ENCODE data around the gene GRN. TPM values are rescaled to one million over a fixed set of nuclear protein-coding genes. Genes with fewer than 3 reads are reported as not detected.

The GRN gene
- total and polyA plus RNA-seq, 9 of the 15 experiments (the other 6 are each of a cell fraction or from before 2014, with no cell fraction given), result 5.4 to 75.3 (median 20.7) TPM

DNA sequence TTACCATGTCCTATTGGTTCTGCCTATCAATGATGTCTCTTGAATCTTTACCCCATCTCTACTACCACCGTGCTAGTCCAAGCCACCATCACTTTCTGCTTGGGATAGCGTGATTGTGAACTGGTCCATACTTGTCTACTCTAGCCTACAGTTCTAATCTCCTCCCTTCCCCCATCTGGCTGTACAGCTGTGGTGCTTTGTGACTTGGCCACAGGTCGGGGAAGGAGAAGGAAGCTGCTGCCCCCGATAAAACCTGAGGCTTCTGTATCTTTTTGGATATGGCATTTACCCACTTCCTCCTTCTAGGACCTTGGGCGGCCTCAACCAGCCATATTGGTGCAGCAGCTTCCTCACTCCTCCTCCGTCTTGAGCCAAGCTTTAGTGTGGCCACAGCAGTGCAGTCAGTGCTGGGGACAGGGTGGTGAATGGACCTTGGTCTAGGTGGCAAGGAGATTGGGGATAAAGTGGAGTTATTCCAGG, 44.7 kb downstream of the GRN start (continued):
- TF ChIP-seq ZNF561 (CRISPR knock-in tag; conservative IDR thresholded peaks at IDR 0.05) (no peak), HMG20B (CRISPR knock-in tag; IDR thresholded peaks at IDR 0.05) (no peak), RFX5 (IDR thresholded peaks at IDR 0.05; ENCODE audit: low read depth, low read length) (no peak), ZNF165 (CRISPR knock-in tag; IDR thresholded peaks at IDR 0.05; ENCODE audit: borderline replicate concordance) (no peak), MEF2A (IDR thresholded peaks at IDR 0.05; ENCODE audit: control insufficient read depth, low read depth, low read length) (0 out of 2 replicates have a peak, but pooled peaks have one; percentile 27), ZNF778 (CRISPR knock-in tag; IDR thresholded peaks at IDR 0.05) (no peak), ZBTB40 (IDR thresholded peaks at IDR 0.05) (0 out of 2 replicates have a peak, but pooled peaks have one; percentile 20), ZBTB40 (CRISPR knock-in tag; IDR thresholded peaks at IDR 0.05) (no peak), HDAC2 (IDR thresholded peaks at IDR 0.05) (0 out of 2 replicates have a peak, but pooled peaks have one; percentile 77), ZNF384 (IDR thresholded peaks at IDR 0.05; ENCODE audit: low read depth, low read length) (no peak), ELF1 (tag; IDR thresholded peaks at IDR 0.05) (peak; percentile 66), TEAD2 (tag; IDR thresholded peaks at IDR 0.05) (no peak)
- TF ChIP-seq, protein P1, sequence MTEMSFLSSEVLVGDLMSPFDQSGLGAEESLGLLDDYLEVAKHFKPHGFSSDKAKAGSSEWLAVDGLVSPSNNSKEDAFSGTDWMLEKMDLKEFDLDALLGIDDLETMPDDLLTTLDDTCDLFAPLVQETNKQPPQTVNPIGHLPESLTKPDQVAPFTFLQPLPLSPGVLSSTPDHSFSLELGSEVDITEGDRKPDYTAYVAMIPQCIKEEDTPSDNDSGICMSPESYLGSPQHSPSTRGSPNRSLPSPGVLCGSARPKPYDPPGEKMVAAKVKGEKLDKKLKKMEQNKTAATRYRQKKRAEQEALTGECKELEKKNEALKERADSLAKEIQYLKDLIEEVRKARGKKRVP (CRISPR knock-in tag; IDR thresholded peaks at IDR 0.05), result no peak
- TF ChIP-seq, protein P2, sequence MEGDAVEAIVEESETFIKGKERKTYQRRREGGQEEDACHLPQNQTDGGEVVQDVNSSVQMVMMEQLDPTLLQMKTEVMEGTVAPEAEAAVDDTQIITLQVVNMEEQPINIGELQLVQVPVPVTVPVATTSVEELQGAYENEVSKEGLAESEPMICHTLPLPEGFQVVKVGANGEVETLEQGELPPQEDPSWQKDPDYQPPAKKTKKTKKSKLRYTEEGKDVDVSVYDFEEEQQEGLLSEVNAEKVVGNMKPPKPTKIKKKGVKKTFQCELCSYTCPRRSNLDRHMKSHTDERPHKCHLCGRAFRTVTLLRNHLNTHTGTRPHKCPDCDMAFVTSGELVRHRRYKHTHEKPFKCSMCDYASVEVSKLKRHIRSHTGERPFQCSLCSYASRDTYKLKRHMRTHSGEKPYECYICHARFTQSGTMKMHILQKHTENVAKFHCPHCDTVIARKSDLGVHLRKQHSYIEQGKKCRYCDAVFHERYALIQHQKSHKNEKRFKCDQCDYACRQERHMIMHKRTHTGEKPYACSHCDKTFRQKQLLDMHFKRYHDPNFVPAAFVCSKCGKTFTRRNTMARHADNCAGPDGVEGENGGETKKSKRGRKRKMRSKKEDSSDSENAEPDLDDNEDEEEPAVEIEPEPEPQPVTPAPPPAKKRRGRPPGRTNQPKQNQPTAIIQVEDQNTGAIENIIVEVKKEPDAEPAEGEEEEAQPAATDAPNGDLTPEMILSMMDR (IDR thresholded peaks at IDR 0.05 in 2 of 3, conservative IDR thresholded peaks at IDR 0.05 in 1 of 3; ENCODE audit: insufficient read depth in 2 of 3, low read depth in 1 of 3, low read length in 3 of 3), result no peak
- TF ChIP-seq, protein P3, sequence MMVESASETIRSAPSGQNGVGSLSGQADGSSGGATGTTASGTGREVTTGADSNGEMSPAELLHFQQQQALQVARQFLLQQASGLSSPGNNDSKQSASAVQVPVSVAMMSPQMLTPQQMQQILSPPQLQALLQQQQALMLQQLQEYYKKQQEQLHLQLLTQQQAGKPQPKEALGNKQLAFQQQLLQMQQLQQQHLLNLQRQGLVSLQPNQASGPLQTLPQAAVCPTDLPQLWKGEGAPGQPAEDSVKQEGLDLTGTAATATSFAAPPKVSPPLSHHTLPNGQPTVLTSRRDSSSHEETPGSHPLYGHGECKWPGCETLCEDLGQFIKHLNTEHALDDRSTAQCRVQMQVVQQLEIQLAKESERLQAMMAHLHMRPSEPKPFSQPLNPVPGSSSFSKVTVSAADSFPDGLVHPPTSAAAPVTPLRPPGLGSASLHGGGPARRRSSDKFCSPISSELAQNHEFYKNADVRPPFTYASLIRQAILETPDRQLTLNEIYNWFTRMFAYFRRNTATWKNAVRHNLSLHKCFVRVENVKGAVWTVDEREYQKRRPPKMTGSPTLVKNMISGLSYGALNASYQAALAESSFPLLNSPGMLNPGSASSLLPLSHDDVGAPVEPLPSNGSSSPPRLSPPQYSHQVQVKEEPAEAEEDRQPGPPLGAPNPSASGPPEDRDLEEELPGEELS (CRISPR knock-in tag; IDR thresholded peaks at IDR 0.05; ENCODE audit: borderline replicate concordance), result 0 out of 2 replicates have a peak, but pooled peaks have one; percentile 34

All from K562 (cell line).